NCI-H345 treated with DMSO at 0.1 percent for 48 hours (cell line): ENCODE measurements around the gene ZMAT5.
"Not testable (repeated sequence)": the region's sequence is repeated elsewhere in the genome, so short reads cannot be mapped to it uniquely, and the experiment has no call there.

ENCODE experiments used
- DNase-seq: peaks from one replicate; lab custom pipeline; 2025; ENCODE audit not compliant: unreplicated experiment; lab: John Stamatoyannopoulos, UW

The ZMAT5 gene

GRCh38 chr22:29754658-29755395, 12.0 kb downstream of the ZMAT5 start:
- not testable (repeated sequence) for DNase-seq

GRCh38 chr22:29753808-29754657, 12.8 kb downstream of the ZMAT5 start:
- no peak for DNase-seq

- DNase-seq, result no peak
Measured at GRCh38 chr22:29751669-29752068, 15.1 kb downstream of the ZMAT5 start.

GRCh38 chr22:29750559-29751538, 16.0 kb downstream of the ZMAT5 start:
- DNase-seq, result no peak

GRCh38 chr22:29750029-29750428, 16.8 kb downstream of the ZMAT5 start:
- DNase-seq, result no peak

GRCh38 chr22:29748248-29748893, 18.4 kb downstream of the ZMAT5 start:
- no peak for DNase-seq

GRCh38 chr22:29747832-29748231, 19.0 kb downstream of the ZMAT5 start:
- no peak for DNase-seq

GRCh38 chr22:29744902-29745301, 21.9 kb downstream of the ZMAT5 start:
- DNase-seq, result peak; percentile 23

- DNase-seq, result no peak
Measured at GRCh38 chr22:29742326-29742725, 24.5 kb downstream of the ZMAT5 start.

GRCh38 chr22:29741926-29742325, 24.9 kb downstream of the ZMAT5 start:
- no peak for DNase-seq

- no peak for DNase-seq
Measured at GRCh38 chr22:29740216-29740615, 26.6 kb downstream of the ZMAT5 start.

GRCh38 chr22:29739346-29739875, 27.4 kb downstream of the ZMAT5 start:
- DNase-seq, result no peak

- DNase-seq, result no peak
Measured at GRCh38 chr22:29738118-29738815, 28.5 kb downstream of the ZMAT5 start.

- no peak for DNase-seq
Measured at GRCh38 chr22:29737251-29738117, 29.3 kb downstream of the ZMAT5 start.

GRCh38 chr22:29735416-29735815, 31.4 kb downstream of the ZMAT5 start:
- DNase-seq, result no peak

- DNase-seq, result no peak
Measured at GRCh38 chr22:29734838-29735237, 32.0 kb downstream of the ZMAT5 start.

- DNase-seq, result no peak
Measured at GRCh38 chr22:29734406-29734805, 32.4 kb downstream of the ZMAT5 start.

GRCh38 chr22:29733362-29734201, 33.2 kb downstream of the ZMAT5 start:
- peak; percentile 74 for DNase-seq
